ENCODE data around the gene PCNX1. TPM values are rescaled to one million over a fixed set of nuclear protein-coding genes. Genes with fewer than 3 reads are reported as not detected.

The PCNX1 gene
- total RNA-seq, 1 experiment from 2014 or later = 44.8 TPM

DNA sequence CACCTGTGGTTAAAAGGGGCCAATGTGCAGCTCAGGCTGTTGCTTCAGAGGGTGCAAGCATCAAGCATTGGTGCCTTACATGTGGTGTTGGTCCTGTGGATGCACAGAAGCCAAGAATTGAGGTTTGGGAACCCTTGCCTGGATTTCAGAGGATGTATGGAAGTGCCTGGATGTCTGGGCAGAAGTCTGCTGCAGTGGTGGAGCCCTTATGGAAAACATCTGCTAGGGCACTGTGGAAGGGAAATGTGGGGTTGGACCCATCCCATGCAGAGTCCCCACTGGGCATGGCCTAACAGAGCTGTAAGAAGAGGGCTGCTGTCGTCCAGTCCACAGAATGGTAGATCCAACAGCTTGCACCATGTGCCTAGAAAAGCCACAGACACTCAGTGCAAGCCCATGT, 36.6 kb downstream of the PCNX1 start:
- DNase-seq (ENCODE audit: low spot score) = no peak
- in situ Hi-C loops (cut with HindIII; ENCODE audit: low sequenced_read_pairs) = no loop called here

DNA sequence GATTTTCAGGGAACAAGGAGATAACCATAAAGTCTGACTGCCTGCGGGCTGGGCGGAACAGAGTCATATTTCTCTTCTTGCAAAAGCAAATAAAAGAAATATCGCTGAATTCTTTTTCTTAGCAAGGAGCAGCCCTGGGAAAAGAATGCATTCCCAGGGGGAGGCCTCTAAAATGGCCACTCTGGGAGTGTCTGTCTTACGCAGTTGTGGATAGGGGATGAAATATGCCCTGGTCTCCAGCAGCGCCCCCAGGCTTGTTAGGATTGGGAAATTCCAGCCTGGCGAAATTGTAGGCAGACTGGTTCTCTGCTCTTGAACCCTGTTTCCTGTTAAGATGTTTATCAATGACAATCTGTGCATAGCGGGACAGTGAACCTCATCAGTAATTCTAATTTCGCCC, 40.5 kb downstream of the PCNX1 start:
- no peak for DNase-seq (ENCODE audit: low spot score)
- in situ Hi-C loops (cut with HindIII; ENCODE audit: low sequenced_read_pairs) = no loop called here

DNA sequence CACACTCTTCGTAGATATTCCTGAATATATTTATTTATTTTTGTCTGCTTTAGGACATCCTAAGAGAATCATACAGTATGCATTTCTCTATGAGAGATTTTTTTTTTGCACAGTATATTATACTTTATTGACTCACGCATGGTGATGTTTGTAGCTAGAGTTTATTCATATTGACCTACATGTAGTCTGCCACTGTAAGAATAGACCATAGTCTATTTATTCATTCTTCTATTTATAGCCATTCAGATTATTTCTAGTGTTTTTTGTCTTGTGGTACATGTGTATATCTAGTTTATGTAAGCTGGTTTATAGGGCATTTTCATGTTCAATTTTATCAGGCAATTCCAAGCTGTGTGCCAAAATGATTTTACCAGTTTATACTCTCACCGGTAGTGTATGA, 45.2 kb downstream of the PCNX1 start:
- in situ Hi-C loops (cut with HindIII; ENCODE audit: low sequenced_read_pairs) = no loop called here
- no peak for DNase-seq (ENCODE audit: low spot score)

DNA sequence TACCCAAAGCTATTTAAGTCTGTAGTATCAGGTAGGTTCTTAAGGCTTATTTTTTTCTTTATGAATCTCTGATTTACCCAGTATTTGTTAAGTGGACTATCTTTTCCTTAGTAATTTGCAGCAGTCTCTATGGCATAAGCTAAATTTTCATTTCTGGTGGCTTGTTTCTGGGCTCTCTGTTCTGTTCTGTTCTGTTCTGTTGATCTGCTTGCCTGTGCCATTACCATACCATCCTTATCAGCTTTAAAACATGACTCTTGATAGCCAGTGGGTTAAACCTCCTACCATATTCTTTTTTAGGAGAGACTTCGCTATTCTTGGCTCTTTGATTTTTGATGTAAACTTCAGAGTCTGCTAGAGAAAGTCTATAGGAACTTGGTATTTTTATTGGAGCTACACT, 46.8 kb downstream of the PCNX1 start:
- in situ Hi-C loops (cut with HindIII; ENCODE audit: low sequenced_read_pairs) = no loop called here
- DNase-seq (ENCODE audit: low spot score) = no peak

DNA sequence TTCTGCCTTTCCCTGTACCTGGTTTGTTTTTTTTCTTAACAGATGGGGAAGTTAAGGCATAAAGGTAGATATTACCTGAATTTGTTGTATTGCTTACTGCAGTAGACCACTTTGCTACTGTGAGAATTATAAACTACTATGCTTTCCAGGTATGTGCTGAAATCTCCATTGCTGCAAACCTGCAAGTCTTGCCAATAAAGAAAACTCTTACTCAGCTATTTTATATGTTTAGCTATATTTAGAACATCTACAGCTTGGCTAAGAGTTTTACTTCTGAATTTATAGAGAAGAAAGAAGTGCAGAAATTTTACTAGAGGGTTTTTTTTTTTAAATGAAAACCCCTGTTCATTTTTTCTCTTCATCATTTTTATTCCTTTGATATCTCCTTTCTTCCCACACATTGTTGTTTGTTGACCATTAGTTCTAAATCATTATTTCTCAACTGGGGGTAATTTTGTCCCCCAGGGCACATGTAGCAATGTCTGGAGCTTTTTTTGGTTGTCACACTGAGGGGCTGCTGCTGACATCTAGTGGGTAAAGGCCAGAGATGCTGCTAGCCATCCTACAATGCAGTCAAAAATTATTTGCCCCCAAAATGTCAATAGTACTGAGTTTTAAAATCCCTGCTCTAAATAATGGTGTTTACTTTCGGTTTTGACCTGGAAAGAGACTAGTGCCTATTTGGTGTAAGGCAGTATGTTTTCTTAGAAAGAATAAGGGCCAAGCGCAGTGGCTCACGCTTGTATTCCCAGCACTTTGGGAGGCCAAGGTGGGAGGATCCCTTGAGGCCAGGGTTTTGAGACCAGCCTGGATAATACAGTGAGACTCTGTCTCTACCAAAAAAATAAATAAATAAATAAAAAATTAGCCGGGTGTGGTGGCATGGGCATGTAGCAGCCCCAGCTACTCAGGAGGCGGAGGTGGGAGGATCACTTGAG, 48.6 kb downstream of the PCNX1 start:
- in situ Hi-C loops (cut with HindIII; ENCODE audit: low sequenced_read_pairs) = no loop called here
- DNase-seq (ENCODE audit: low spot score) = no peak

DNA sequence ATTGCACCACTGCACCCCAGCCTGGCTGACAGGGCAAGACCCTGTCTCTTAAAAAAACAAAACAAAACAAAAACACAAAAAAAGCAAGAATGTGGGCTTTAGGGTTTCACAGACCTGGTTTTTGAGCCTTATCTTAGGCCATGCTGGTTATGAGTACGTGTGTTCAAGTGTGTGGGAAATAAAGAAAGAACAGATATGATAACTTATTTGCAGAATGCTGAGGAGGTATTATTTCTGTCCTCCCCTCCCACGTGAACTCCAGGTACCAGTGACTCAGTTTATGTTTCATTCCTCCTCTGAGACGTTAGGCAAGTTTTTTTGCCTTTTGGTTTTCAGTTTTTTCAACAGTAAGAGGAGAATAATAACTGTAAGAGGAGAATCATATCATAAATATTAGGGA, 49.3 kb downstream of the PCNX1 start:
- DNase-seq (ENCODE audit: low spot score) = no peak
- in situ Hi-C loops (cut with HindIII; ENCODE audit: low sequenced_read_pairs) = no loop called here

DNA sequence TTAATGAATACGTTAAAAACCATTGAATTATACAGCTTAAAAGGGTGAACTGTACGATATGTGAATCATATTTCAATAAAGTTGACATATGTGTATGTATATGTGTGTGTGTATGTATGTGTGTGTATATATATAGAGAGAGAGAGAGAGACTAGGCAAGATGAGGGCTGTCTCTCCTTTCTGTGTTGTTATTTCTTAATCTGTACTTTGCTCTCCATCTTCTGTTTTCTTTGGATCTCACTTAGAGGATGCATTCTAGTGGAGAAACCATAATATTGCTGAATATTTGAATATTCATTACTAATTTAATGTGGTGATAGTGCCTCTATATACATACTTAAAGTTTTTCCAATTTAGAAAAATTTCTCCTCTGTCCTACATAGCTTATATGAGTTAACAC, 50.5 kb downstream of the PCNX1 start:
- in situ Hi-C loops (cut with HindIII; ENCODE audit: low sequenced_read_pairs) = no loop called here
- DNase-seq (ENCODE audit: low spot score) = no peak

DNA sequence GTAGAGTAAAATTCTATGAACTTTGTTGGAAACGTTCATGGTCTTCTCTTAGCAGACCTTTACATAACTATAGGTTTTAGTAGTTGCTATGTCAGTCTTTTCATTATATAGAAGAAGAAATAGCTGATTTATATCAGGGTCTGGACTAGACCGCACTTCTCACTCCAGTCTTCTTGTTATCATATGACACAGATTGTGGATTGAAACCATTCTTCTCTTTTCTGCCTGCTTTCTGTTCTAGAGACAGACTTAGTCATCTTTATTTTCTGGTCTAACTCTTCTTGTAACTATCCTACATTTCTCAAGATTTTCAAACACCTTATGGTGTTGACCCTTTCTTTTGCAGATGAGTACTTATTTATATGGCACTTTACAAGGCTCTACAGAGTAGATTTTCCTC, 55.7 kb downstream of the PCNX1 start:
- in situ Hi-C loops (cut with HindIII; ENCODE audit: low sequenced_read_pairs) = no loop called here
- DNase-seq (ENCODE audit: low spot score) = no peak

DNA sequence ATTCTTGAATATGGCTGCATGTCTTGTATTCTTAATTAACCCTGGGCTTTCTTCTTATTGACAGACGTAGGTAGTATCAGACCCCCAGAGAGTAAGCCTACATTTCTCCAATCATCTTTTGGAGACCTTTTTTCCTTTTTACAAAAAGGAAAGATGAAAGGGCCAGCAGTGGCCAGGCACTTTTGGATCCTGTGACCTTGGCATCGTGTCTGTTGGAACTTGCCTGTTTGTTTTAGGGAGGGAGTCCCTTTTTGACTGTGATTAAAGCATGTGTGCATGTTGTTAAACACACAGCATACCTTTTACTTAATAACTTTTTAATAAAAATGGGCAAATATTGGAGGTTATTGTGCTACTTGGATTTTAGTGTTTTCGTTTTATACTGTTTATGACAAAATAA, 57.2 kb downstream of the PCNX1 start:
- no peak for DNase-seq (ENCODE audit: low spot score)
- in situ Hi-C loops (cut with HindIII; ENCODE audit: low sequenced_read_pairs) = no loop called here

DNA sequence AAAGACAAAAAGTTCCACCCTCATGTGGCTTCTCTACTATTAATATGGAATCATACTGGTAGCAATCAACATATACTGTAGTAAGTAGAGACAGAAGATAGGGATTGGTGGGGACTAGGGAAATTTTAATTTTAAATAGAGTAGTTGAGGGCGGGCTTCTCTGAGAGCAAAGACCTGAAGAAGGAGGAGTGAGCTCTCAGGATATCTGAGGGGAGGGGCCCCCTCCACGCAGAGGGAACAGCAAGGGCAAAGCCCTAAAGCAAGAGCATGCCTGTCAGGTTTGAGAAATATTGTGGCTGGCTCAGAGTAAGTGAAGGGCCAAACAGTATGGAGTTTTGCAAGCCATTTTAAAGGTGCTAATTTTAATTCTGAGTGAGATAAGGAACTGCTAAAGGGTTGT, 64.3 kb downstream of the PCNX1 start:
- DNase-seq (ENCODE audit: low spot score) = no peak
- in situ Hi-C loops (cut with HindIII; ENCODE audit: low sequenced_read_pairs) = no loop called here

DNA sequence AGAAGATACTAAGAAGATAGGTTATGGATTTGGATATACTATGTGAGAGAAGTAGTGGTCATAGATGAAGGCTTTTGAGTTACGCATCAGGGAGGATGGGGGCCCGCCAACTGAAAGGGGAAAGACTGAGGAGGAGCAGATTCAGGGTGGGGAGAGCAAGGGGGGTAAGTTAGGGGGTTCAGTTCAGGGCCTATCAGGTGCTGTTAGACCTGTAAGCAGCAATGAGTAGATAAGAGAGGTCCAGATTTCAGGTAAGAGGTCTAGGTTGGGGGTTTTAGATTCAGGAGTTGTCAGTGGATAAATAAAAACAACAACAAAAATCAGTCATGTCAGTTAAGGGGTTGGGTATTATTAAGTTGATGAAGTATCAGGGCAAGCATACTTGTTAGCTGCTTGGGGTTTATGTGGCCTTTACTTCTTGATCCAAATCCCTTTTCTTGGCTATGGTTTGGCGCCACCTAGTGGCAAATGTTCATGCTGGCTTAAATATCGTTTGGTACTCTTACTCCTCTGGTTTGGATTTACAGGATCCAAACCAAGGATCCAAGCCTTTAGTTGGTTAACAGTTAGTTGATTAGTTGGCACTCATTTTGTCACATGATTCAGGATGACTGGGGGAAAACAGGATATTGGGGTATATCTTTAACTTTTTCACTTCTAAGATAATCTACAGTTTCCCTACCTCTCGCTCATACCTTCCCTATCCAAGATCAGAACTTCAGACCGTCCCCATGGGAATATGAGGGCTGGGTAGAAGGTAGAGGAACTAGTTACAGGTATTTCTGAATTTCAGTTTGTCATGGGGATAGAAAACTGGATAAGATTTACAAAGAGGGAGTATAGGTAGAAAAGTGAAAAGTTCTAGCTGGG, 65.1 kb downstream of the PCNX1 start:
- DNase-seq (ENCODE audit: low spot score) = peak; percentile 92
- in situ Hi-C loops (cut with HindIII; ENCODE audit: low sequenced_read_pairs) = no loop called here

DNA sequence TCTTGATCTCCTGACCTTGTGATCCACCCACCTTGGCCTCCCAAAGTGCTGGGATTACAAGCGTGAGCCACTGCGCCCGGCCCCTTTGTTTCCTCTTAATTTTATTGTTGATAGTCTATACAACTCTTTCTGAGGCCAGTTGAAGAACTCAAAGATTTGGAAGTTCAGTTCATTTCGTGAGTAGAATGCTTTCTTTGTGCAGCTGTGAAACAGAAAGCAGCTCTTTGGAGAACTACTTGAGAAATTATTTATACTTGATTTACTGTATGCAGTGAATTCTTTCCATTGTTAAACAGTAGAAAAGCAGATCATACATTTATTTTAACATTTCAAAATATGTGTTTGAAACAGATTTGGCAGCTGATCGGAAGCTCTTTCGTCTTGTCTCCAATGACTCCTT, 69.3 kb downstream of the PCNX1 start:
- in situ Hi-C loops (cut with HindIII; ENCODE audit: low sequenced_read_pairs) = no loop called here

DNA sequence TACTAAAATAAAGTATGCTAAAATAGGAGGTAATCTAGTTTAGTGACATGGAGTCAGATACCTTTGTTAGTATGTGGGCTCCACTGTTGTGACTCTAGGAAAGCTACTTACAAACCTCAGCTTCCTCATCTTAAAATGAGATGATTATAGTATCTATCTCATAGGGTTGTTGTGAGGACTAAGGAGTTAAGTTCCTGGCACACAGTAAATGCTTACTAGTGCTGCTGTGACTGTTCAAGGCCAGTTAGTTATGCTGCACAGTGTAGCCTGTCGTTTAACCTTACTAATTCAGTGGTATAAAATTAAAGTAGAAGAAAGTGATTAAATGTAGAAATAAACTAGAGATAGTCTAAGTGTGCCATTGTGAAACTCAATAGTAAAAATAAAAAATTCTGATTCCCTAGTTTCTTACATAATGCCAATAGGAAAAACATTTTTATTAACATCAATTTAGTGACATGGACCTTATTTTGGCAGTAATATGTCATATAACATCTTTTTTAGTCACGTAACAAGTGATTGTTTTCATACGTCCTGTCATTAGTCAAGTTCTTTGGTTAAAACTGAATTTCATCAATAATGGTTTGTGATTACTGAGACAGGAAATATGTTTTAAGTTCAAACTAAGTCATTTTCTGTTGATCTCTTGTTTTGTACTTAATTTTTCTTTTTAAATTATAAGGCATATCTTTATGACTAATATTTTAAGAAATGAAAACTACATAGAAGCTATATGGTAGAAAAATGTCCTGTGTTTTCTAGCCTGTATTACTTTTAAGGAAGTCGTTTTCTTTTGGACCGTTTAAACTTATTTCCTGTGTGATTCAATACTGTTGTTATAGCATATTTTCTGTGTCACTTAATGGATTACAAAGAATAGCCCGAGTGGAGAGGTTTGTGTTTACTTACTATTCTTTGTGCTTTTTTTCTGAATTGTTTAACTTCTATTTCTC, 74.0 kb downstream of the PCNX1 start:
- in situ Hi-C loops (cut with HindIII; ENCODE audit: low sequenced_read_pairs) = no loop called here

More for the DNA sequence above, 69.3 kb downstream of the PCNX1 start:
- DNase-seq (ENCODE audit: low spot score) = no peak

DNA sequence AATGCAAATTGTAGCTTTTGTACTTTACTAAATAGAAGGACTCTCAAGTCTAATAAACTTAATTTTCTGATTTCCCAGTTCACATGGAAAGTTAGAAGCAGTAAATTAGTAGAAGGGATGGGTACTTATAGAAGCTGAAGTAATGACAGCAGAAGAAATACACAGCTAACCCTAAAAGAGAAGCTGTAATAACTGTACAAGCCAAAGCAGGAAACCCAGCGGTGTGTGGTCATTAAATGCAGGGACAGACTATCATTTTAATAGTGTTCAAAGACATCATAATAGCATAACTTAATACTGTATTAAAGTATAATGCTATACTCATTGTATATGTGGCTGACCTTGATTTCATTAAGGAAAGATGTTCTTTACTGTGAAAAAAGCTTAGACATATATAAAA, 74.9 kb downstream of the PCNX1 start:
- no peak for DNase-seq (ENCODE audit: low spot score)
- in situ Hi-C loops (cut with HindIII; ENCODE audit: low sequenced_read_pairs) = no loop called here

More for the DNA sequence above, 74.0 kb downstream of the PCNX1 start:
- DNase-seq (ENCODE audit: low spot score) = no peak

DNA sequence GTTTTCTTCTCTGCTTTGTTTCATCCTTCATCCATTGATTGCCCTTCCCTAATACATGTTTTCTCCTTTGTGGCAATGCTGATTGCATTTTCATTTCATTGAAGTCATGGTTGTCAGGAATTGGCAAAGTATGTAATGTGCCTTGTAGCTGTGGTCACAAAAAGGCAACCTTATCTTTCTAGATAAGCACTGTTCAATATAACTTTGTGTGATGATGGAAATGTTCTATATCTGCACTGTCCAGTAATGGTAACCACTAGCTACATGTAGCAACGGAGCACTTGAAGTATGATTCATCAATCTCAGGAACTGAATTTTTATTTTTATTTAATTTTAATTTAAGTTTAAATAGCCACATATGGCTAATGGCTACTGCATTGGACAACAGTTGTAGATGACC, 79.8 kb downstream of the PCNX1 start:
- no peak for DNase-seq (ENCODE audit: low spot score)
- in situ Hi-C loops (cut with HindIII; ENCODE audit: low sequenced_read_pairs) = no loop called here

DNA sequence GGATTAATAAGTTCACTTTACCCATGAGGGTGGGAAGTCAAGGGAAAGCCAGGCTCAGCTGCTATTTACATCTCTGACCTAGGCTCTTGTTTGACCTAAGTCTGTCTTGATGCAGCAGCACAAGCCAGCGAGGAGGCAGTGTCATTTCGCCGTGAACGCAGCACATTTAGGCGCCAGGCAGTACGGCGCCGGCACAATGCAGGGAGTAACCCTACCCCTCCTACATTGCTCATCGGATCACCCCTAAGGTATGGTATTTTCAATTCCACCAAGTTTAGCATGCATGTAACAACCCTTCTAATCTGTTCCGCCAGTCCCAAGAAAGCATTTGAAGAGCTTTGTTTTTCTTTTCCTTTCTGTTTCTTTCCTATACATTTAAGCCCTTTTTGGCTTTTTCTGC, 81.2 kb downstream of the PCNX1 start:
- in situ Hi-C loops (cut with HindIII; ENCODE audit: low sequenced_read_pairs) = no loop called here

DNA sequence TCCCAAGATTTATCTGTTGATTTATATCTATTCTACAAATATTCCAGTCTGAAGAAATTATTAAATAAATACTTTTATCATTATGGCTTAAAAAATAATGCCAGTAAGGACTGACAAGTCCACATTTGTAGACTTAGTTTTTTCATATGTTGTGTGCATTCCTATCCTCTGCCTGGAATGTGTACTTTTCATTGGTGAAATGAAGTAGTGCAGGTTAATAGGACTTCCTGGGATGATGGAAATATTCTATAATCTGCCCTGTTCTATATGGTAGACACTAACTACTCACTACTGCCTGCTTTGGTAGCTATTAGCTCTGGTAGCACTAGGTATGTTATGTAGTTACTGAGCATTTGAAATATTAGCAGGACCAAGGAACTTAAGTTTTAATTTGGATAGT, 86.7 kb downstream of the PCNX1 start:
- no peak for DNase-seq (ENCODE audit: low spot score)
- in situ Hi-C loops (cut with HindIII; ENCODE audit: low sequenced_read_pairs) = no loop called here

More for the DNA sequence above, 81.2 kb downstream of the PCNX1 start:
- no peak for DNase-seq (ENCODE audit: low spot score)

DNA sequence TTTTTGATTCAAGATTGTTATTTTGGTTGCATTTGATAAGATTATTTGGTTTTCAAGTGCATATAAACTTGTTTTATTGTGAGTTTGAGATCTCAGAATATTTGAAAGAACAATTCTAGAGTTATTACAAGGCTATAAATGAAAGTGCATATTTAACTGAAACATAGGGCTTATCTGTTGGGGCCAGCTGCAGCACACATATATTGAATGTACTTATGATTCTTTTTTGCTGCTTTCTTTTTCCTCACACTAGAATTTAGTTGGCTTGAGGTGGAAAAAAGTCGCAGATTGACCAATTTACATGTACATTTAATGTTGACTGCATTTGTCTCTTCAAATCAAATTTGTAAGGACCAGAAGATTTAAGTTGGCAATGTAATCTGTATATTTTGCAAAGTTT, 88.0 kb downstream of the PCNX1 start:
- no peak for DNase-seq (ENCODE audit: low spot score)
- in situ Hi-C loops (cut with HindIII; ENCODE audit: low sequenced_read_pairs) = no loop called here

DNA sequence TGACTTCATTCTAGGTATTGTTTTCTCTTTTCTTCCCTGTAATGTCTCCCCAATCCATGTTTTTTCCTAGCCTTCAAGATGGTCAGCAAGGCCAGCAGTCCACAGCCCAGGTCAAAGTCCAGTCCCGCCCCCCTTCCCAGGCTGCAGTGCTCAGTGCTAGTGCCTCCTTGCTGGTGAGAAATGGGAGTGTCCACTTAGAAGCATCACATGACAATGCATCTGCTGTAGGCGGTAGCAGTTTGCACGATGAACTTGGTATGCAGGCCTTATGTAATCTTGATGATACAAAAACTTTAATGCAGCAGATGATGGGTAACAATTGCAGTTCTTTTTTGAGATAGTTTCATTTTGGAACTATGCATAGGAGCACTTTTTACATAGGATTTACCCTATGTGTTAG, 88.4 kb downstream of the PCNX1 start:
- in situ Hi-C loops (cut with HindIII; ENCODE audit: low sequenced_read_pairs) = no loop called here
- DNase-seq (ENCODE audit: low spot score) = no peak
